ENCODE measurements around the gene RECQL5. TPM values are rescaled to one million over a fixed set of nuclear protein-coding genes. Genes with fewer than 3 reads are reported as not detected.
A peak's percentile ranks its signal among the peaks of the same experiment; 100 is the strongest.

RECQL5 gene
- total and polyA plus RNA-seq, 2 of the 8 experiments (the other 6 are each of a cell fraction or from before 2014, with no cell fraction given): 15.1 to 41.1 TPM

GRCh38 chr17:75584849-75585175, 82.1 kb downstream of the RECQL5 start:
- DNase-seq (ENCODE audit: low read depth in 1 of 2, low spot score in 2 of 2) (no peak), FAIRE-seq (no peak)
- ChIA-PET POLR2A (ENCODE audit: partially characterized antibody) (interaction anchor here (0.6 kb wide), 1 partner anchor 133 kb away, joined by 3 read pairs; no protein-coding TSS in a partner anchor), CTCF (ENCODE audit: partially characterized antibody) (interaction anchor here (0.8 to 1.9 kb wide), 3 partner anchors 17 to 65 kb away, joined by 3 to 7 read pairs (median 5); partner anchors contain the start of gene SMIM5)
- no peak overlapping the region for H4K5ac ChIP-seq (ENCODE audit: insufficient read length, low read depth, low read length)
- H2BK15ac ChIP-seq (ENCODE audit: low read length): no peak overlapping the region
- no peak overlapping the region for H2AFZ ChIP-seq (ENCODE audit: low read length)
- 83% methylated on average over 7 of the region's 7 CpGs; no CpG with 5 or more reads in 1 of the 2 experiments for WGBS, 2 experiments (ENCODE audit: extremely low coverage in 1 of 2, insufficient coverage in 1 of 2, insufficient read length in 1 of 2, insufficient replicate concordance in 2 of 2, low coverage in 1 of 2, low lambda C conversion rate in 2 of 2, missing lambda C conversion rate in 1 of 2)
- H3K79me1 ChIP-seq (ENCODE audit: low read depth, low read length): no peaks in the 10 kb centered on the region
- no peak overlapping the region for H3K4me2 ChIP-seq (ENCODE audit: insufficient read depth in 1 of 2, low read depth in 2 of 2, low read length in 2 of 2)
- no peak overlapping the region for H3K9ac ChIP-seq (replicated peaks in 1 of 4; ENCODE audit: extremely low read depth in 1 of 4, low read depth in 3 of 4, low read length in 3 of 4)
- peaks cover 14% of the 10 kb centered on the region; the same call in 1 of the 2 replicates for H3K23me2 ChIP-seq (ENCODE audit: low read depth, low read length)
- no peak overlapping the region for H3K4ac ChIP-seq (replicated peaks; ENCODE audit: insufficient read length, low read depth, low read length)
- no peak overlapping the region for H4K91ac ChIP-seq (replicated peaks; ENCODE audit: insufficient read length, low read length)
- H3K9me3 ChIP-seq (ENCODE audit: insufficient read depth in 2 of 2, low read depth in 1 of 2, low read length in 1 of 2): no peaks in the 10 kb centered on the region; a peak in 1 of 4 replicates
- no peak overlapping the region for H3K23ac ChIP-seq (ENCODE audit: insufficient read length)
- H2BK12ac ChIP-seq (ENCODE audit: low read depth, low read length): no peak overlapping the region
- H3K56ac ChIP-seq (replicated peaks; ENCODE audit: insufficient read length, low read depth, low read length): no peak overlapping the region
- H3K27ac ChIP-seq (ENCODE audit: low read depth, low read length): no peak overlapping the region
- H2AK5ac ChIP-seq (ENCODE audit: low read depth, low read length): peak overlapping the region; percentile 15; the same call in 1 of the 2 replicates
- no peak overlapping the region for H3K18ac ChIP-seq (ENCODE audit: extremely low read depth, low read length)
- H4K8ac ChIP-seq (ENCODE audit: extremely low read depth, insufficient read depth, low read length): peak overlapping the region; percentile 41; the same call in 1 of the 2 replicates
- no peaks in the 10 kb centered on the region for H3K79me2 ChIP-seq (ENCODE audit: control insufficient read depth in 1 of 2, insufficient read depth in 2 of 2, low read length in 2 of 2)
- H4K20me1 ChIP-seq (replicated peaks in 1 of 2; ENCODE audit: control insufficient read depth in 1 of 2, insufficient read depth in 2 of 2, low read length in 2 of 2): no peaks in the 10 kb centered on the region
- no peak overlapping the region for H2BK20ac ChIP-seq (ENCODE audit: low read length)
- H2BK5ac ChIP-seq (ENCODE audit: low read depth, low read length): no peak overlapping the region
- no peak overlapping the region for H2BK120ac ChIP-seq (replicated peaks; ENCODE audit: low read depth, low read length)
- peaks cover 0 to 6% (median 2%) of the 10 kb centered on the region in 4 experiments; a peak in 5 of 7 replicates for H3K4me1 ChIP-seq (replicated peaks in 1 of 4; ENCODE audit: control insufficient read depth in 3 of 4, insufficient read depth in 4 of 4, low read length in 3 of 4)
- no peak overlapping the region for H3K14ac ChIP-seq (ENCODE audit: insufficient read length)
- no peak overlapping the region for H3K4me3 ChIP-seq (ENCODE audit: extremely low read depth in 1 of 4, insufficient read depth in 2 of 4, low read depth in 3 of 4, low read length in 4 of 4)
- H3K36me3 ChIP-seq (ENCODE audit: control insufficient read depth in 2 of 4, insufficient read depth in 4 of 4, low read length in 3 of 4): no peaks in the 10 kb centered on the region
- peaks cover 0 to 13% (median 1%) of the 10 kb centered on the region in 4 experiments; a peak in 3 of 7 replicates for H3K27me3 ChIP-seq (replicated peaks in 1 of 4; ENCODE audit: control insufficient read depth in 3 of 4, extremely low read depth in 1 of 4, insufficient read depth in 3 of 4, low read length in 3 of 4)
- TF ChIP-seq SP4 (IDR thresholded peaks at IDR 0.05; ENCODE audit: low read length): no peak
- TF ChIP-seq CBX5 (IDR thresholded peaks at IDR 0.05; ENCODE audit: low read depth, low read length): no peak
- no peak for TF ChIP-seq CBX8 (IDR thresholded peaks at IDR 0.05; ENCODE audit: borderline replicate concordance, low read depth, low read length)
- no peak for TF ChIP-seq RFX5 (IDR thresholded peaks at IDR 0.05; ENCODE audit: borderline replicate concordance, low read depth, low read length)
- no peak for TF ChIP-seq JUND (IDR thresholded peaks at IDR 0.05; ENCODE audit: low read length)
- TF ChIP-seq POLR2AphosphoS5 (IDR thresholded peaks at IDR 0.05; ENCODE audit: low read depth, low read length): no peak
- no peak for TF ChIP-seq CREB1 (IDR thresholded peaks at IDR 0.05)
- no peak for TF ChIP-seq NANOG (IDR thresholded peaks at IDR 0.05; ENCODE audit: insufficient read depth, low read depth, low read length, poor library complexity, severe bottlenecking)

Data from H1 (cell line).